Activated T-cell treated with anti-CD3 and anti-CD28 coated beads for 48 hours (primary cell): ENCODE measurements around the gene THBS2.
"Not testable (repeated sequence)": the region's sequence is repeated elsewhere in the genome, so short reads cannot be mapped to it uniquely, and the experiment has no call there.

Source experiments
- DNase-seq: peaks from one replicate; pipeline ENCODE4 v3.0.0-alpha.2; 2020; ENCODE audit warnings: low read depth

The THBS2 gene

DNA sequence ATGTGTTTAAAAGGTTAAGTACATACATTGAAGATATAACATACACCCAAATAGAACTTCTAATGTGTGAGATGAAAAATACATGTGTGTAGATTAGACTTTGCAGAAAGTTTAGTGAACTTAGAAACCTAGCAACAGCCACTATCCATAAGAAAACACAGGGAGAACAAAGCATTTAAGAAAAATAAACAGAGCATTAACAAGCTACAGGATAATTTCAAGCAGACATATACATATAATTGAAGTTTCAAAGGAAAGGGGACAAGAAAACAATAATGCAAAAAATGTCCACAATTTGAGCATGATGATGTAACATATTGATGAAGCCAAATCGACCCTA, 18.2 kb upstream of the THBS2 start:
- DNase-seq: no peak

DNA sequence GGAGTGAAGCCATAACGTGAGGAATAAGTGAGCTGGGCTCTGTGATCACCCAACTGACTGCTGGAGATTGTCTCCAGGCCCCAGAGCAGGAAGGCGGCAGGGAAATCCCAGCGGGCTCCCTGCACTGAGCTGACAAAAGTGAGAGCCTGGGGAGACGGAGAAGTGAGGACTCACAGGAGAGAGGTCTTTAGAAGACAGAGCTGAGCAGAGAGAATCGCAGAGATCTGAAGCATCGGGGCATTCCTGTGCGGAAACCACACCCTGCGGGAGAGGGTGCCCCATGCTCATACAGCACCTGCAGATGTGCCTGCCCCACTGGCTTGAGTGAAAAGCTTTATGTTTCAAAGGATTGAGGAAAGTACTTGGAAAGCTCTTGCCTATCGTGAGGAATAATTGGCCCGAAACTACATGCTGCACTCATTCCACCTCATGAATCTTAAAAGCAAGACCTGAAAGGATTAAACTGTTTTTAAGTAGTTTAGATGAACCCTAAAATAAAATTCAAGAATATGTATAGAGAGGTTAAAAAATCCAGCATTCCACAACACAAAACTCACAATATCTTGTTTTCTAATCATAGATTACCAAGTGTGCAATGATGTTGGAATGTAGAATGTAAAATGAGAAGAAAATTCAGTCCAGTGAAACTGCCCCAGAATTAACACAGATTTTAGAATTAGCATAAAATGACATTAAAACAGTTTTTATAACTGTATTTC, 17.7 kb upstream of the THBS2 start:
- DNase-seq: no peak

DNA sequence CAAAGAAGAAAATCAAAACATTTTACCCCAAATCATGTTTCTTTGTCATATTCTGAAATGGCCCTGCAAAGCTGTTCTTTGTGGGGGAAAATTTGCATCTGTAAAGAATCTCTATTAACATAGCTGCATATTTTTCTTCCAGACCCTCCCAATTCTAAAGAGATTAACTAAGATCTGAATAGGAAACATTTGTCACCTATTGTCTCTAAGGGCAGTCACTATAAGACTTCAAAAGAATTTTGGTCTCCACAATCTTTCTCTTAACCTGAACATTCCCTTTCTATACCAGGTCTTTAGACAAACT, 16.4 kb upstream of the THBS2 start:
- DNase-seq: not testable (repeated sequence)

DNA sequence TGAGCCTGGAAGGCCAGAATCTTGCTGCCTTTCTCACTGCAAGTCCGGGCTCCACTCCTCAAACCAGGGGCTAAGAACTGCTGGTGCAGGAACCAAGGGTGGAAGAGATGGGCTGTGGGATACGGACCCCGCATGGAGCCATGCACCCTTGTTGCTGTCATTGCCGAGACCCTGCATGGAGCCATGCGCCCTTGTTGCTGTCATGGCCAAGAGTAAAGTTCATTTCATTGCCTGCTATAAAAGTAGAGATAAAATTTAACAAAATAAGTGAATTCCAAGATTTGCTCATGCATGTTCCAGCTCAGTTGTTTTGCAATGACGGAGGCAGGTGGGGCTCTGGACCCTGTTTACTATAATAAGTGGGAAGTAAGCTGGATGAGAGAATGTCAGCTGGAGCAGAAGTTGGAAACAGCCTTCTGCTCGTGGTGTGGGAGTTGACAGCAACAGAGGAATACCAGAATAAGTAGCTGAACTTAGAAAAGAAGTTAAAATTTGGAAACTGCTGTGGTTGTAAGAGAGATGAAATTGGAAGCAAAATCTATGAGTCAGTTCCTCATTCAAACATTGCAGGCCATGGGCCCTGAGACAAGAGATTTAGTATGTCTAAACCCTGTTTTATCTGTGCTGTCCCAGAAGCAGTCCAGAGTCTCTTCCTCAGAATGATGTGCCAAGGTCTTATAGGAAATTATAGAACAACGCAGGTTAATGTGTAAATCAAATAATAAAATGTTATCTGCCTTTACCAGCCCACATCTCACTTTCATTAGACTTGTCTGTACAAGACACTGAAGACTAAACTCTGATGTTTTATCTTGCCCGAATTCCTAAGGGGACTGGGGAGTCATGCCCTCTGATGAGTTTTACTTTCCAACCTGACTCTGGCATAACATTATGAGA, 15.8 kb upstream of the THBS2 start:
- DNase-seq: no peak

DNA sequence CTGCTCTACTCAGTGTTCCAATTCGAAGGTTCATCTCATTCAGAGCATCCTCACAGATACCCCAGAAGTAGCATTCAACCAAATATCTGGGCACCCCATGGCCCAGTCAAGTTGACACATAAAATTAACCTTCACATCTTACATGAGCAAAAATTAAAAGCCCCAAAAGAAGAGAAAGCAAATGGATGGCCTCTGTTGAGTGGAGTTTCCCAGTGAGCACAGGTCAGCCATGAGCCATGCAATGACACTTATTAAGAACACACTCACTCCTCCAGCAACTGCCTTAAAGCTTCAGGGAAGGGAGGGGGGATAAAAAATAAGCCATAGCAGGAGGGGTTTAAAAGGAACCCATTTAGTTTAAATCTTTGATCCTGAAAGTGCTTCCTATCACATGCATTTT, 14.6 kb upstream of the THBS2 start:
- DNase-seq: no peak

DNA sequence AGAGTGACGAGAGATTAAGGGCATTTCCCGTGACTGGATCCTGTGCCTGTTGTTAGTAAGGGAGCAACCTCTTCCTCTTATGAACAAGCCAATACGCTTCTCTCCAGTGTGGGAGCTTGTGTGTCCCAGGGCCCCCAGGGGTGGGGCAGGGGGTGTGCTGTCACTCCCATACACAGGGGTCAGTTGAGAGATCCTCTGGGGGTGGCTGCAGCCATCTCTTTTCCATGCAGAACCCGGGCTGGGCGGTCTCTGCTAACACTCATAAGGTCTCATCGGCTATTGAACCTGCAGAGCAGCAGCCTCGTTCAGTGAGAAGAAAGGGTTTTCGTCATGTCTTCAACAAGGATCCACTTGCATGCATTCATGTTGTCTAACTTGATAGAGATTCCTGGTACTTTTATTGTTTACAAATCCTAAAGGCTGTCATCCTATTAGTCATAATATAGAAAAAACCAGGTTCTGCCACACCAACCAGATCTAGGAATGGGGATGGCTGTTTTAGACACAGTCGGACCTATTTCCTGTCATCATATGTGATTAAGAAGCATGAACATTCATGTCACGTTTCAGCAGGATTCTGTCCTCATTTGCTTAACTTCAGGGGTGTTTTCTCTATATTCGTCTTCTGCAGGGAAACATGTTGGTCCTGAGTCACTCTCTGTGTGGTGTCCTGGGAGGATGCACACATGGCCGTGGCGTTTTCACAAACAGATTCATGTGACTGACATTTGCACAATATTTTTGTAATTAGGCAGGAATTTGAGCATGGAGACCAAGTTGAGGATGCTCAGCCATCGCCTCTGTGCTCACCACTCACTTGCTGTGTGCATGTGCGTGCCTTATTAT, 13.3 kb upstream of the THBS2 start:
- no peak for DNase-seq

DNA sequence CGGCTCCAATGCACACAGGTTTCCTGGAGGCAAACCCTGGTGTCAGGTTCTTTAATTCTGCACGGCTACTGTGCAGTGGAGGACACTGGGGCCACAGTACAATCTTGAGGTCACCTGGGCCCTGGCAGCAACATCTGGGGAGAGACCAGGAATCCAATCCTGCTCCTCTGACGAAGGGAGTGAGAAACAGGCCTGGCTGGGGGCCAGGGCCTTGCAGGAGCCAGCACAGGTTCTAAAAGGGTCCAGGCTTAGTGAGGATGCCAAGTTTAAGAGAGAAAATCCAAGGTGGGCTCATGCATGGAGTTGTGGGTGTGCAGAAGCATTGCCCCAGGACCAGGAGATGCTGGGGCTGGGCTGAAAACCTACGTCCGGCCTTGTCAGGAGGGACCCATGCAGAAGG, 12.6 kb upstream of the THBS2 start:
- DNase-seq: no peak

DNA sequence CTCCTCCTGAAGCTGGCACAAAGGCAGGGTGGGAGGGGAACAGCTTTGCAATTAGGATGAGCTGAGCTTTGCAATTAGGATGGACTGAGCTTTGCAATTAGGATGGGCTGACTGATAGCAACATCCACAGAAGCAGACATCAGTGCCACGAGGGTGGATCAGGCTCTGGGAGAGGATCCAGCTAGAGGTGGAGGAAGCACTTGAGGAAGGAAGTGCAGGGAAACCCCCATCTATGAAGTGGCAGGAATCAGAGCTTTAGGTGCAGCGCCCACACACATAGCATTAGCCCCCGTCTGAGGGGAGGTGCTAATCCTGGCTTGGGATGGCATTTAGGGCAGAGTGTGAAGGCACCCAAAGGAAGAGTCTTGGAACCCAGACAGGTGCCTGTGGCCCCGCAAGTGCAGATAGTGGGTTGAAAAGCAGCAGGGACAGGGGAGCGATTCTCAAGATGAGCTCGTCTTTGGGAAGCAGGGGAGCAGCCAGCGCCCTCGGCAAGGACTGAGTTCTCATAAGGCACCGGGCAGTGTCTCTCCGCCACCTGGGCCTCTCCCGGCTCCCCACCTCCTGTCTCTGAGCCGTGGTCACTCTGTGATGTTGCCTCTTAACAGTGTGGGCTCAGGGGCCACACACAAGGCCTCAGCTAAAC, 12.0 kb upstream of the THBS2 start:
- no peak for DNase-seq

DNA sequence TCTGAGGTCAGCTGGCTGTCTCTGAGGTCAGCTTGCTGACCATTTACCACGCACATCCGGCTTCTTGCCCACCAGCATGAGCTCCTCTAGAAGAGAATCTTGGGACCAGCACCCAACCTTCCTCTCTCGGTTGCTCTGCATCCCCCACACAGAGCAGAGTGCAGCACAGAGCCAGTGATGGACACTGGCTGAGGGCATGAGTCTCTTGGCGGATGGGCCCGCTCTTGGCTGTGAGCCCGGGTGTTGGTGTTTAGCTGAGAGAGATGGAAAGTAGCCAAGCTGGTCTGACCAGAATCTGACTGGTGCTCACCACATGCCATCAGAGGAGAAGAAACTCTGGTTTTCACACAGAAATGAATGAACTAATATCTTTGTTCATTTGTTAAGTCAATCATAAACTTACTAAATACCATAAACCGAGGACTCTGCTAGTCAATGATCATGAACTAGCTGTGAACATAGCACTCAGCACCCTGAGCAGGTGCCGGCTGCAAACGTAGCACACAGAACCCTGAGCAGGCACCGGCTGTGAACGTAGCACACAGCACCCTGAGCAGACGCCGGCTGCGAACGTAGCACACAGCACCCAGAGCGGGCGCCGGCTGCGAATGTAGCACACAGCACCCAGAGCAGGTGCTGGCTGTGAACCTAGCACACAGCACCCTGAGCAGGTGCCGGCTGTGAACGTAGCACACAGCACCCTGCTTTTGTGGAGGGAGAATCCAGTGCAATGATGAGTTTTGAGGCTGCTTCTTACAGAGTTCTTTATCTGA, 10.4 kb upstream of the THBS2 start:
- no peak for DNase-seq

DNA sequence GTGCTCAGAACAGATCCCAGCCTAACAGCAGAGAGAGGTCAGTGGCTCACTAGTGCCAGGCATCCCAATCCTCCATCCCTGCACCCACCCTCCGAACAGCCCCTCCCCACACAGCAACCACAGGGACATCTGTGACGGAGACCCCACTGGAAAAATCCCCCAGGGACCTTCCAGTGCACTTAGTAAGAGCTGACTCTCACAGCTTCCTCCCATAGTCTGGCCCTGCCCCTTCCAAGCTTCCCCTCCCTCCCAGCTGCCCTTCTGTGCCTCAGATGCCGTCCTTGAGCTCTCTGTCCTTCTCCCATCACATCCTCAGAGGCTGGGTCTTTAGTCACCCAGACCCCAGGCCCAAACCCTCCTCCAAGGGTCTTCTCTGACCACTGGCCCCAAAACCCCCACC, 9.7 kb upstream of the THBS2 start:
- DNase-seq: no peak

DNA sequence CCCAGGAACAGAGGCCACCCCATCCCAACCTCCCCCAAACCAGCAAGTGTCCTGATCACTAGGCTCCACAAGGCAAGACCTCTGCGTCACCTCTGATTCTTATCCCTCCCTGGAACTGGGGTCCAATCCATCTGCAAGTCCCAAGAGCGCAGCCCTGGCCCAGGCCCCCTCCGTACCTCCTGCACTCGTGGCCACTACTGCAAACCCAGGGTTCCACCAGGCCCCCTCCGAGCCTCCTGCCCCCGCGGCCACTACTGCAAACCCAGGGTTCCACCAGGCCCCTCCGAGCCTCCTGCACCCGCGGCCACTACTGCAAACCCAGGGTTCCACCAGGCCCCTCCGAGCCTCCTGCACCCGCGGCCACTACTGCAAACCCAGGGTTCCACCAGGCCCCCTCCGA, 9.0 kb upstream of the THBS2 start:
- not testable (repeated sequence) for DNase-seq

DNA sequence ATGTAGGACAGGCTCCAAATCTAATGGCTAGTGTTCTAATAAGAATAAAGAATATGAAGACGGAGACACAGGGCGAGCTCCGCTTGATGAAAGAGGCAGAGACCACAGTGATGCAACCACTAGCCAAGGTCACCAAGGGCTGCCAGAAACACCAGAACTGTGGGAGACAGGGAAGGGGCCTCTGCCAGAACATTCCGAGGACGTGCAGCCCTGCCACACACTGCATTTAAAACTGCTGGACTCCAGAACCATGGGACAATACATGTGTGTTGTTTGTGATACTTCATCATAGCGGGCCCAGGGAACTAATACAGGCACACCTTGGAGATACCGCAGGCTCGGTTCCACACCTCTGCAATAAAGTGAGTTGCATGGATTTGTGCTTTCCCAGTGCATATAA, 2.9 kb upstream of the THBS2 start:
- DNase-seq: no peak

DNA sequence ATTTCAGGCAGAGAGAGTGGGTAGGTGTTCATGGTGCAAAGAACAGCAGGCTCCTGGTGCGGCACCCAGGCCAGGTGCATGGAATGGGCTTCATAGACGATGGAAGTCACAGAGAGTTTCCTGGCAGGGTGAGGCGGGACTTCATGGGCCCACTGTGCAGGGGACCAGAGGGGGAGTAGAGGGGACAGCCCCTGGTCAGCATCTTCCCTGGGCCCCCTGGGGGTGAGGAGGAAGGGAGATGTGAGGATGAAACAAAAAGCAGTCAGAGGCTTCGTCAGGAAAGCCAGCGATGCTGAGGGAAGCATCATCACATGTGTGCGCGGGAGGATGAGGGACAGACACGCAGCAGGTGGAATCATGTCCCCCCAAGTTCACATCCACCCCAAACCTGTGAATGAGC, 2.4 kb upstream of the THBS2 start:
- DNase-seq: no peak

DNA sequence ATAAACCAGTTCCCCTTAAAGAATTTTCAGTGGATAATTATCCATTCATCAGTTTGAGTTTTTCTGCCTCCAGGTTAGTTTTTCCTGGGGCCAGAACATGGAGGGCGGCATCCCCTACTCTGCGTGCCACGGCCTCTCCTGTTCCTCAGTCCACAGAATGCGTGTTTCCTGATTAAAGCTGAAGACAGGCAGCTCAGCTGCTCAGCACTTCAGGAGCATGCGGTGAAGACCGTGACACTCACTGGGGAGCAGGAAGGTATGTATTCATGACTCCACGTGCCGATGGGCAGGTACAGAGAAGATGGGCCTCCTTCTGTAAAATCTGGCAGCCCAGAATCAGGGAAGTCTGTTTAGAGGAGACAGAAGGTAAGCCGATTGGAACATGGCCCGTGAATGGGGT, 2.0 kb upstream of the THBS2 start:
- DNase-seq: no peak

DNA sequence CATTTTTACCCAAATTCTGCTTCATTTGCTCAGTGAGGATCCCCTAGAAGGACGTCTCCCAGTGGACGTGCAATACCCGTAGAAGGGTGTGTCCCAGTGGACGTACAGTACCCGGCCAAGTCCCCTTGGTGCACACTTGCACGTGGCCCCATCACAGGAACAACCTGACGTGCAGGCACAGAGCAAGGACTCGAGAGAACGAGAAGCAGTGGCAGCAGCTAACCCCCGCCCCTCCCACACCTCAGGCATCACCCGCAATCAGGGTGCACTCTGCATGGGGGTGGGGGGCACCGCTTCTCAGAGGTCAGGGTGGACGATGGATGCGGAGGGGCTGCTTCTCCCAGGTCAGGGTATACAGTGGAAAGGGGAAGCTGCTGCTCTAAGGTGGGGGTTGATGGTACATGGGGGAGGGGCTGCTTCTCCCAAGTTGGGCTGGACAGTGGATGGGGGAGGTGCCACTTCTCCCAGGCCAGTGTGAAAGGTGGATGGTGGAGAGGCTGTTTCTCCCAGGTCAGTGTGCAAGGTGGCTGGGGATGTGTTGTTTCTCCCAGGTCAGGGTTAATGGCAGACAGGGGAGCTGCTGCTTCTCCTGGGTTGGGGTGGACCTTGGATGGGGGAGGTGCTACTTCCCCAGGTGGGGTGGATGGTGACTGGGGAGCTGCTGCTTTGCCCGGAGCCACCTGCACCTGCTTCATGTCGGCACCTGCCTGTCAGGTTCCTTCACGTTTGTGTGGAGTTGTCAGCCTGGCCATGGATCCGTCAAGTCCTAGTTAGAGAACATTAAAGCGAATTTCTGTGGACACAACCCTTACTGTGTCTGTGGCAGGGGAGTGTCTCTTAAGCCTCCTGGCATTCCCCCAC, 1.0 kb upstream of the THBS2 start:
- no peak for DNase-seq

DNA sequence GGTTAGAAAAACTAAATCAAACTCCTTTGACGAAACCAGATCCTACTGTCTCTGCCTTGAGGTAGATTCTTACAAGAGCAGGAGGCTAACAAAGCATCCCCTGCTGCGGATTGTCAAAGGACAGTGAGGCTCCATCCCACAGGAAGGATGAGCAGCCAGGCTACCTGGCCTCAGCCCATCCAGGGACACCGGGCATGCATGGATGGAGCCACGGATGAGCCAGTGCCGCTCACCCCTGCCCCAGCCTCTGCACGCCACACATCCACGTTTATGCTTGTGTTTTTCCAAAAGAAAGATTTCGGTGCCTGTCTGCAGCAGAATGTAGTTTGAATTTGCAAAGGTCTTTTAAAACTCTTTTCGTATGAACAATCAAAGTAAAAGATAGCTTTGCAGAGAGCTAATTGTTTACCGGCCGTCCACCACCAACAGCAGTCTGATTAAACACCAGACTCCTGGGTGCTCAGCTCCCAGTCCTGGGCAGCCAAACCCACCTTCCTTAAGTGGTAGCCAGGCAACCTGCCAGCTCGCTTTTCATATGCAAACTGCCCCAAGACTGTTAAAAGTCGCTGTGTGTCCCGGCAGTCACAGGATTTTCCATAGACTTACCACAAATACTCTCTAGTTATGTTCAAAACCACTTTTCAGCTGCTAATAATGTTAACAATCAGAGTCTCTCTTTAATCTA, 999 bp downstream of the THBS2 start:
- DNase-seq: no peak

DNA sequence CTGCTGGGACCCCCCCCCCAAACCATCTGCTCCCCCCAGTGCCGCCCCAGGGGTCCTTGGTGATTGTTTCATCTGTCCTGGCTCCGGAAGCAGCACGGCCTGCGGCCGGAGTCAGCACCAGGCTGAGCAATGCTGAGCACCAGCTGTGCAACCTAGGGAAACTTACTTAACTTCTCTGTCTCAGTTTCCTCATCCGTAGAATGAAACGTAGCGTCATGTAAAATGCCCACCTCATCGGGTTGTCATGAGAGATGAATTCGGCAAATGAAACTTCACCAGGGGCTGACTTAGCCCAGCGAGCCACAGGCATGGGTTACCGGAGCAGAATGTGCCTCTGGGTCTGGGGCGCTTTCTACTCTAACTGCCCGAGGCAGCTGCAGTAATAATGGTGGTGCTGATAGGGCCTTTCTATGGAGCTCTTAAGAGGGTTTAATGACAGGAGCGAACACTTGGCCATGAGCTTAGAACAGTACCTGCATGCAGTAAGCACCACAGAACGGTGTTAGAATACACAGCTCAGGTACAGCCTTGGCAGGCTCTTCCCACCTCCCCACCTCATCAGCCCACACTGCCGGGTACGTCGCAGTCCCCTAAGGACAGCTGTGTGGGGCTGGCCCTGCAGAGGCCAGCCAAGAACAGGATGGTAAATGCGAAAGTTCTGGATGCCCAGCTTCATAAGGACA, 1.7 kb downstream of the THBS2 start:
- no peak for DNase-seq

DNA sequence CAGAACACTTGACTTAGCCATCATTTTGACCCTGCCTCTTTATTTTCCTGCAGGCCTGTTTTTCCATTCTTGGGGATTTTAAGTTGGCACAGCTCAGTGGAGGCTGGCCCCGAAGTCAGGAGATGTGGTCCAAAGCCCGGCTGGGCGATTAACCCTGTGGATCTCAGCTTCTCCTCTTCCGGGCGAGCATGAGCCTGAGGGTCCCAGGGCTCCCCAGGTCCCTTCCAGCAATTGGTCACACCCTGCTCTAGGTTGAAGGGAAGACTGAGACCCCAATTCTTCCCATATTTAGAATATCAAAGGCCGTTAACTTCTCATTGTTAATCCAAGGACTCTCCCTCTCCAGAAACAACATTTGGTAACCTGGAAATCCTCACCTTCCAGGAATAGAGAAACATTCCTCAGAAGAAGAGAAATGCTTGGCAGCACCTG, 2.3 kb downstream of the THBS2 start:
- no peak for DNase-seq

DNA sequence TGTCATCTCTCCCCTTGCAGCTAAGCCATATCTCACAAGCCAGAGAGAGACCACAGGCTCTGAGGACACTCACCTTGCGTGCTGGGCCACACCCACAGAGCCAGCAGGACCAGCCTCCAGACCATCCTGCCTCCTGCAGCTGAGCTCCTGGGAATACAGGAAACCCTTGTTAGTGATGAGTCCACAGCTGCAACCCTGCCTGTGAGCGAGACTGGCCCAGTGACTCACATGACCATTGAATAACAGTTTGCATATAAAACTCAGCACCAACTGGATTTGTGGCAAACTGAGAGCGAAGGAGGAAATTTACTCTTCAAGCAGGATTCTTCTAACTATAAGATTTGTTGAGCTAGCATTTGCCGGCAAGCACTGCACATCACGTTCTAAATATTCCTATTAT, 3.0 kb downstream of the THBS2 start:
- DNase-seq: no peak
